GM18505 (cell line): ENCODE results near the gene ATP13A1.
A peak's percentile ranks its signal among the peaks of the same experiment; 100 is the strongest.
"Not testable (repeated sequence)": the region's sequence is repeated elsewhere in the genome, so short reads cannot be mapped to it uniquely, and the experiment has no call there.

Source experiments
- ATAC-seq: cut with Tn5 transposase; IDR thresholded peaks from one replicate; pipeline ENCODE4 v1.9.1; 2021; ENCODE audit not compliant: unreplicated experiment
- POLR2A ChIP-seq: IDR thresholded peaks from 4 replicates; pipeline ENCODE4 v1.6.1; 2011; ENCODE audit warnings: borderline replicate concordance; ENCODE audit not compliant: insufficient read depth, insufficient read length; ENCODE audit errors: extremely low read depth

ATP13A1 gene

GRCh38 chr19:19606021-19606420 lies 57.5 kb downstream of the ATP13A1 start:
- ATAC-seq, result no peak

DNA sequence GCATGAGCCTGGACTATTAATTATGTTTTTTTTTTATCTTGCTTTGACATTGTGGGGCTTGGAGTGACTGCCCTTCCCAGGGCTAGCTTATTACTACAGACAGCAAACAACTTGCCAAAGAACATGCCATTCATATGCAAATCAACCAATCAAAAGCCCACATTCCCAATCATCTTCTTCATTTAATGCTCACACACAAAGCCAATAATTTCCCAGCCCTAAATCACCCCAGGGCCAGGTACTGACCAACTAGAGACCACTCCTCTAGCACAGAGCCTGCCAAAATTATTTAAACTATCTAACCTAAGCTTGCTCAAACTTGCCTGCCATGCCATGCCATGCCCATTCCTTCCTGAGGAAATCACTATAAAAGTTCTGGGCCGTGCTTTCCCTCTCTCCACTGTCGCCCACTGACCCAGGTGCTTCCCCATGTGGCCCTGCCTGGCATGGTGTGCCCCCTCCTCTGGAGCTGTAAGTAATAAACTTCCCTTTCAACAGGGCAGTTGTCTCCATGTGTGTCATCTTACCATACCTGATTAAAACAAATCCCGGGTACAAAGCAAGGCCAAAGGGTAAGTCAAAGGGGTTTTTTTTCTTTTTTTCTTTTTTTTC lies 60.7 kb downstream of the ATP13A1 start:
- no peak for ATAC-seq
- no peak for TF ChIP-seq POLR2A

More at GRCh38 chr19:19606021-19606420, 57.5 kb downstream of the ATP13A1 start:
- no peak for TF ChIP-seq POLR2A

DNA sequence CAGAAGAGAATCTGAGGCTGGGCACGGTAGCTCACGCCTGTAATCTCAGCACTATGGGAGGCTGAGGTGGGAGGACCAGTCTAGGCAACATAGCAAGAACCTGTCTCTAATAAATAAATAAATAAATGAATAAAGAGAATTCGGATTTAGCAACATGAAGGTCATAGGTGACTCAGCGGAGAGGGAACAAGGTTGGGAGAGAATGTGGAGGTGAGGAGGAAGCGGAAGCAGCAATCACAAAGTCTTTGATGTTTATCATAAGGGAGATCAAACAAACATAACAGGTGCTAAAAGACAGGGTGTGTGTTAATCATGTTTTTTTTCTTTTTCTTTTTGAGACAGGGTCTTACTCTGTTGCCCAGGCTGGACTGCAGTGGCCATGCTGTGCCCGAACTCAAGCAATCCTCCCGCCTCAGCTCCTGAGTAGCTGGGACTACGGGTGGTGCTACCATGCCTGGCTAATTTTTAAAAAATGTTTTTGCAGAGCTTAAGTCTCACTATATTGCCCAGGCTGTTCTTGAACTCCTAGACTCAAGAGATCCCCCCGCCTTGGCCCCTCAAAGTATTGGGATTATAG lies 61.3 kb downstream of the ATP13A1 start:
- no peak for ATAC-seq
- TF ChIP-seq POLR2A, result no peak

- no peak for ATAC-seq
- TF ChIP-seq POLR2A, result no peak
These were observed 62.6 kb downstream of the ATP13A1 start for GRCh38 chr19:19600793-19601330.

DNA sequence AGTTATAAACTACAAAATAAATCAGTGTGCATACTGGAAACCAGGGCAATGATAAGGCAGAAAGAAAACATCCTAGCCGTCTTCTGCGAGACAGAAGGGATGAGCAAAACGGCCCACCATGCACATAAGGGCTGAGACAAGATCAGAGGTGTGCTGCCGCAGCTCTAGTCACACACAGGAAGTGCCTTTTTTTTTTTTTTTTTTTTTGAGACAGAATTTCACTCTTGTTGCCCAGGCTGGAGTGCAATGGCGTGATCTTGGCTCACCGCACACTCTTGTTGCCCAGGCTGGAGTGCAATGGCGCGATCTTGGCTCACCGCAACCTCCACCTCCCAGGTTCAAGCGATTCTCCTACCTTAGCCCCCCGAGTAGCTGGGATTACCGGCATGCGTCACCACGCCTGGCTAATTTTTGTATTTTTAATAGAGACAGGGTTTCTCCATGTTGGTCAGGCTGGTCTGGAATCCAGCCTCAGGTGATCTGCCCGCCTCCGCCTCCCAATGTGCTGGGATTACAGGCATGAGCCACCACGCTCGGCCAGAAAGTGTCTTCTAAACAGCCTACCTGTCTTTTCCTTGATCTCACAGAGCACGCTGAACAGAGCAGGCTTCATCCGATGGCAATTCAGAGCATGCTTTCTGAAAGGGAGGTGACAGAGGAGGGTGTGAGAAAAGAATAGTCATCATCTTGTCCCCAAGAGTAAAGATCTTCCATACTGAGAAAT lies 64.6 kb downstream of the ATP13A1 start:
- not testable (repeated sequence) for ATAC-seq
- peak; percentile 50 for TF ChIP-seq POLR2A

- peak; percentile 55 for TF ChIP-seq POLR2A
- peak; percentile 75 for ATAC-seq
These were observed 65.6 kb downstream of the ATP13A1 start for GRCh38 chr19:19597809-19598306.
